Umbilical cord (tissue), 2 donors: ENCODE results near the gene EXOC8. TPM values are rescaled to one million over a fixed set of nuclear protein-coding genes. Genes with fewer than 3 reads are reported as not detected.

Experiments
- DNase-seq: peaks from one replicate; pipeline ENCODE4 v3.0.0-alpha.2; 2015; ENCODE audit warnings: low spot score
- total RNA-seq: library from RNA; depleted of rRNA; stranded (reverse); fragments of >200 nt; gene quantifications from one replicate; pipeline ENCODE4 v1.2.3, GENCODE V29; 2014; ENCODE audit warnings: low replicate concordance; ENCODE audit not compliant: insufficient read depth

The EXOC8 gene
- total RNA-seq, 1 donor from 2014 or later, result 13.7 TPM

DNA sequence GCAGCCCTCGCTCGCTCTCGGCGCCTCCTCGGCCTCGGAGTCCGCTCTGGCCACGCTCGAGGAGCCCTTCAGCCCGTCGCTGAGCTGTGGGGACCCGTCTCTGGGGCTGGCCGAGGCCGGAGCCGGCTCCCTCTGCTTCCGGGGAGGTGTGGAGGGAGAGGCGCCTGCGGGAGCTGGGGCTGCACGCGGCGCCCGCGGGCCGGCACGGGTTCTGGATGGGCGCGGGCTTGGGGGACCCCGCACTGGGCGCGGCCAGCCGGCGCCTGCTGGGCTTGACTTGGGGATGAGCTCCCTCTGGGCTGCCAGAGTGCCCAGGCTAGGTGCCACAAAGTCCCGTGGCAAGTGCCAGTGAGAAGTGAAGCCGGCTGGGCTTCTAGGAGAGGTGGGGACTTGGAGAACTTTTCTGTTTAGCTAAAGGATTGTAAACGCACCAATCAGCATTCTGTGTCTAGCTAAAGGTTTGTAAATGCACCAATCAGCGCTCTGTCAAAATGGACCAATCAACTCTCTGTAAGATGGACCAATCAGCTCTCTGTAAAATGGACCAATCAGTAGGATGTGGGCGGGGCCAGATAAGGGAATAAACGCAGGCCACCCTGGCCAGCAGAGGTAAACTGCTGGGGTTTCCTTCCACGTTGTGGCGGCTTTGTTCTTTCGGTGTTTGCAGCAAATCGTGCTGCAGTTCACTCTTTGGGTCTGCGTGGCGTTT, 20.2 kb downstream of the EXOC8 start:
- DNase-seq, result no peak

DNA sequence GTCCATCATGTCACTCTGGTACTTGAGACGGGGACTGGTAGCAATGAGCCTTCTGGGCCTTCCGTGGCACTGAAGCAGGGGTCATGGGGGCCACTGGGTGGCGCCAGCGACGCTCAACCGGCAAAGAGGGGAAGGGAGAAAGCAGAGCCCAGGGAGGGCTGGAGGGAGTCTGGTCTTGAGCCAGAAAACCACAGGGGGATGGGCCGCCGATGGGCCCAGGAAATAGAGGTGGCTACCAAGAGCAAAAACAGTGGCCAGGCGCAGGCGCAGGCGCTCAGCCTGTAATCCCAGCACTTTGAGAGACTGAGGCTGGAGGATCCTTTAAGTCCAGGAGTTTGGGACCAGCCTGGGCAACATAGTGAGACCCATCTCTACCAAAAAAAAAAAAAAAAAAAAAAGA, 21.8 kb downstream of the EXOC8 start:
- no peak for DNase-seq

DNA sequence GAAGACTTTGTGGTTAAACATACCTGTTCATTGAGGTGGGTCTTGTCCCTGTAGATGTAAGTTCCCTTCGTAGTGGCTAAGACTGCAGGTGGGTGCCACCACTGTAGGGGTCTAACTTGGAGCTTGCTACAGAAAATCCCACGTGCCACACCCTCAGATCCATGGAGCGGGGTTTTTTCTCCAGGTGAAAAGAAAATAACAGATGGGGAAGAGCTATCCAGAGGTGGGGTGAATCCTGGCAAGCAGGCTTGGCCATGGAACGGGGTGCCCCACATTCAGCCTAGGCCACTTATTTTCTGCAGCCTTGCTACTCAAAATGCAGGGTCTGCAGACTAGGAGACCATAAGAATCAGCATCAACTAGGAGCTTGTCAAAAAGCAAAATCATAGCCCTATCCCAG, 24.0 kb downstream of the EXOC8 start:
- no peak for DNase-seq

DNA sequence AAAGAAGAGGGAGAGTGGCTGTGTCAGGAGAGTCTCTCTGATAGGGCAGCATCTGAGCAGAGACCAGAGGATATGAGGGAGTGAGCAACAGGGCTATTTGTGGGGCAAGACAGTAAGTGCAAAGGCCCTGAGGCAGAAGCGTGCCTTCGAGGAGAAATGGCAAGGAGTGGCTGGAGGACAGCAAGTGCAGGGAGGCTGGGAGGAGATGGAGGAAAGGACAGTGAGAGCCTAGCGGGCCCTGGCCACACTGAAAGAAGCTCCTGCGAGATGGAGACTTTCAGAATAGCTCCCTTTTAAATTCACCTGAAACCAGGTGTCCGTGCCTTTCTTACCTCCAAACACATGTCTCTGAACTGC, 25.2 kb downstream of the EXOC8 start:
- DNase-seq, result no peak

DNA sequence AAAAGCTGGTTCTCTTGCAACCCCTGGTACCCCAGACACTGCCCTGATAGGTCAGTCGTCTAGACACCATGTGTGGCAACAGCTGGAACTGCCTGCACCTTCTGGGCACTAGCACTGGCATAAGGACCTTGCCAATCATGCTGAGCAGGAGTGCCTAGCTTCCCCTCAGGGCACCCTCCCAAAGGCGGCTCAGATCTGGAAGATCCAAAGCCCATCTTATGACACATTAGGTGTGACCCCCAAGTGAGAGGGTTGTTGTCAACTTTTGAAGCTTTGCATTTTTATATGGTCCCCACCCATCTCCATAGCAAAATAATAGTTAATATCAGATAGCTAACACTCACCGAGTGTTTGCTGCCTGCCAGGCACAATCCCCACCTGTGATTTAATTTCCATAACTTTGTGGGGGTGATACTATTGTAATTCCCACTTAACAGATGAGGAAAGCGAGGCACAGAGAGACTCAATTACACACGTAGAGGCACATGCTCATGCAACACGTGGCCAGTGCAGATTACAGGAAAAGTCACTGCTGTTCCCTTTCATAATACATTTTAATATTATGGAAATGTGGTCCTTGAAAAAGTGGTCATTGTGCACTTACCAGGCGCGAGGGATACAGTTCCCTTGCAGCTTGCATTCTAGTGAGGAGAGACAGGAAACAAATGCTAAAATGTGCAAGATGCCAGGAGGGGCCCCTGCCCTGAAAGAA, 25.8 kb downstream of the EXOC8 start:
- no peak for DNase-seq

DNA sequence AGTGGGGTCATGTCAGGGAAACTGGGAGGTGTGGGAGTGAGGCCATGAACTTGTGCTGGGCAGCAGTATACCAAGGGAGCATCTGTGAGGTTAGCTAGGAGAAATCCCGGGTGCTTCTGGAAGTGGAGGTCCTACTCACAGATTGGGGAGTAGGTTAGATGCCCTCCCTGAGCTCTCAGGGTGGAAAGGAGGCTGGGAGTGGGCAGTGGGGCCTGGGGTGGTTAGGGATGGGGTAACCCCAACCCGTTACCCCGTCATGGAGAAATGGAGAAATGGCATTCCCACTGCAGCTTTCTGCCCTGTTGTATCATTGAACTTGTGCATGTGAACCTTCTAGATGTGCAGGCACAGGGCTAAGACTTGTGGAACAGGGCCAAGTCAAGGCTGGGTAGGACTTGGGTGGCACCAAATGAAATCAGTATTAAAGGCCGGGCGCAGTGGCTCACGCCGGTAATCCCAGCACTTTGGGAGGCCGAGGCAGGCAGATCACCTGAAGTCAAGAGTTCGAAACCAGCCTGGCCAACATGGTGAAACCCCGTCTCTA, 27.2 kb downstream of the EXOC8 start:
- no peak for DNase-seq

DNA sequence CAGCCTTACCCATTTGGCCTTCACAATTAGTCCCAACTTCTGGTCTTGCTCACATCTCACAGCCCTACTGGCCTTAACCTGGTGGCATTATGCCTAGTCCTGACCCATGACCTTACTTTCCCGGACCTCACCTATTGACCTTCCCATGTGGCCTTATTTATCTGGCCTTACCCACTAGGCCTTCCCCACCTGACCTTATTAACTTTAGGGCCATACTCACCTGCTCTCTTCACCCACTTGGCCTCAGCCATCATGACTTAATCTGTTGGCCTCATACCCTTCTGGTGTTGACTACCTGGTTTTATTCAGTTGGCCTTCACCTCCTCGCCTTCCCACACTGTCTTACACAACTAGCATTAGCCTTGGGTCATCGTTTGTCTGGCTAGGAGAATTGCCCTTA, 35.7 kb downstream of the EXOC8 start:
- DNase-seq, result no peak

DNA sequence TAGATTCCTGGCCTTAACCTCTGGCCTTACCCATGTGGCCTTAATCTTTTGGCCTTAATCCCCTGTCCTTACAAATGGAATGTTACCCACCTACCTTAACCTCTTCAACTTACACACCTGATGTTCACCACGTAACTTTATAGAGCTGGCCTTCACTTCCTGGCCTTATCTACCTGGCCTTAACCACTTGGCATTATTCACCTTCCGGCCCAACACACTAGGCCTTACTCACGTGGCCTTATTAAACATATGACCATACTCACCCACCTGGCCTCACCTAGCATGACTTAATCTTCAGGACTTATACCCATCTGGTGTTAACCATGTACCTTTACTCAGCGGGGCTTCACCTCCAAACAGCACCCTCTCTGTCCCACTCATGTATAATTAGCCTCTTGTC, 41.7 kb downstream of the EXOC8 start:
- DNase-seq, result no peak

DNA sequence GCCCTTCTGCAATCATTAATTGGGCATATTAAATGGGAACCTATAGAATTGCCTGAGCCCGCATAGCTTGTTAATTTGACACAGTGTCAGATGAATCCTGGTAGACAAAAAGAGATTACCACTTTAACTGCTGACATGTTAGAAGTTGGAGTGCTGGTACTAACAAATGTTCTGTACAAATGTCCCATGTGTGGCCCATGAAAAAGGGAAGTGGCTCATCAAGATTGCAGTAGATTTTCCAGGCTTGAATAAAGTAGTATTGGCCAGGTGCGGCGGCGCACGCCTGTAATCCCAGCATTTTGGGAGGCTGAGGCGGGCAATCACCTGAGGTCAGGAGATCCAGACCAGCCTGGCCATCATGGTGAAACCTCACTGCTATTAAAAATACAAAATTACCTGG, 51.0 kb downstream of the EXOC8 start:
- DNase-seq, result no peak

DNA sequence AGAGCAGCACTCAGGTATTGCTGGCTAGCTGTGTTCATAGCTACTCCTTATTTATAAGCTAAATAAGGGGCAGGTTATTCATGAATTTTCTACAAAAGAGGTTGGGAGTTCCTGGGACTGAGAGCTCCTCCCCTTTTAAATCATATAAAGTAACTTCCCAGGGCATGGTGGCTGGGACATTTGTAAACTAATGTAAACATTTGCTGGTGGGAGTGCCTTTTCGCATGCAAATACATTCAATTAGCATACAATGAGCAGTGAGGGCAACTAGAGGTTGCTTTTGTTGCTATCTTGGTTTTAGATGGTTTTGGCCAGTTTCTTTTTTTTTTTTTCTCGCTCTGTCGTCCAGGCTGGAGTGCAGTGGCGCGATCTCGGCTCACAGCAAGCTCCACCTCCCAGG, 53.2 kb downstream of the EXOC8 start:
- no peak for DNase-seq

Other genes starting within 250 kb of the EXOC8 start
- gene TRIM67, start 175.8 kb downstream of the EXOC8 start, total RNA-seq, result 1.2 TPM
- 38.0 TPM for gene GNPAT, start 96.6 kb downstream of the EXOC8 start, total RNA-seq
- gene SPRTN, start 441 bp upstream of the EXOC8 start, total RNA-seq, result 8.9 TPM
- gene EGLN1, start 84.4 kb upstream of the EXOC8 start, total RNA-seq, result 83.8 TPM
- gene TSNAX, start 190.8 kb upstream of the EXOC8 start, total RNA-seq, result 27.9 TPM